DND-41 (cell line): ENCODE measurements around the gene ADCY4.

Experiments used
- ATAC-seq: fragments of 200-7000 bp; cut with Tn5 transposase; 3 replicates; pipeline ENCODE4 v1.9.1; 2021; ENCODE audit warnings: low read depth; ENCODE audit not compliant: insufficient read depth
- DNase-seq: peaks from one replicate; pipeline ENCODE4 v3.0.0-alpha.2; 2020
- H2AFZ ChIP-seq: 2 replicates; pipeline ENCODE4 v1.6.0; 2012; ENCODE audit warnings: low read depth, low read length
- H3K27ac ChIP-seq: 2 replicates; pipeline ENCODE4 v1.5.1; 2012; ENCODE audit warnings: low read length, inconsistent platforms
- H3K27me3 ChIP-seq: fragments of 200-600 bp; sonication (generic); 2 replicates; pipeline ENCODE4 v1.6.0; 2012; ENCODE audit warnings: low read length, mild to moderate bottlenecking, inconsistent platforms; ENCODE audit not compliant: insufficient read depth, poor library complexity
- H3K36me3 ChIP-seq: 2 replicates; pipeline ENCODE4 v1.5.1; 2012; ENCODE audit warnings: low read length, inconsistent platforms; ENCODE audit not compliant: insufficient read depth
- H3K4me1 ChIP-seq: 2 replicates; pipeline ENCODE4 v1.5.1; 2012; ENCODE audit warnings: mild to moderate bottlenecking, low read length; ENCODE audit not compliant: insufficient read depth
- H3K4me2 ChIP-seq: 2 replicates; pipeline ENCODE4 v1.6.0; 2012; ENCODE audit warnings: mild to moderate bottlenecking, moderate library complexity, low read length, inconsistent platforms; ENCODE audit not compliant: insufficient read depth
- H3K4me3 ChIP-seq, 2 experiments: fragments of 200-600 bp in 1 of 2; shearing (Covaris generic) in 1 of 2; 2 replicates each; pipeline ENCODE4 v1.5.1; 2012 to 2016; ENCODE audit warnings: inconsistent platforms in 2 of 2, low read length in 2 of 2, mild to moderate bottlenecking in 2 of 2, low read depth in 1 of 2, moderate library complexity in 1 of 2
- H3K79me2 ChIP-seq: 2 replicates; pipeline ENCODE4 v1.6.0; 2012; ENCODE audit warnings: low read length, inconsistent platforms; ENCODE audit not compliant: insufficient read depth
- H3K9ac ChIP-seq: 2 replicates; pipeline ENCODE4 v1.6.0; 2012; ENCODE audit warnings: low read depth, mild to moderate bottlenecking, inconsistent platforms, low read length, moderate library complexity
- H3K9me3 ChIP-seq: 2 replicates; pipeline ENCODE4 v1.5.1; 2012; ENCODE audit warnings: low read length, moderate library complexity, mild to moderate bottlenecking, inconsistent platforms; ENCODE audit not compliant: insufficient read depth, severe bottlenecking
- H4K20me1 ChIP-seq: 2 replicates; pipeline ENCODE4 v1.6.0; 2012; ENCODE audit warnings: low read length; ENCODE audit not compliant: insufficient read depth
- CTCF ChIP-seq: IDR thresholded peaks from 2 replicates; pipeline ENCODE4 v1.5.1; 2012; ENCODE audit warnings: borderline replicate concordance, low read length, moderate library complexity, mild to moderate bottlenecking; ENCODE audit not compliant: poor library complexity, severe bottlenecking; ENCODE audit errors: extremely low read depth
- EZH2 ChIP-seq: IDR thresholded peaks from 3 replicates; pipeline ENCODE4 v1.6.1; 2012; ENCODE audit warnings: borderline replicate concordance, low read depth, mild to moderate bottlenecking, moderate library complexity, low read length, inconsistent platforms; ENCODE audit not compliant: severe bottlenecking

Gene ADCY4

GRCh38 chr14:24366721-24367513, 32.0 kb upstream of the ADCY4 start:
- no peaks in the 10 kb centered on the region for H3K9me3 ChIP-seq
- H3K4me1 ChIP-seq, result no peaks in the 10 kb centered on the region
- ATAC-seq (no peak), DNase-seq (peak; percentile 7)
- no peaks in the 10 kb centered on the region for H4K20me1 ChIP-seq
- no peak overlapping the region for H3K4me3 ChIP-seq
- TF ChIP-seq CTCF (no peak), EZH2 (no peak)
- no peak overlapping the region for H3K27ac ChIP-seq
- no peak overlapping the region for H3K9ac ChIP-seq
- no peak overlapping the region for H2AFZ ChIP-seq
- H3K79me2 ChIP-seq, result no peaks in the 10 kb centered on the region
- H3K36me3 ChIP-seq, result no peaks in the 10 kb centered on the region
- H3K4me2 ChIP-seq, result no peak overlapping the region
- peaks cover 62% of the 10 kb centered on the region for H3K27me3 ChIP-seq

GRCh38 chr14:24366413-24366720, 31.5 kb upstream of the ADCY4 start:
- Histone ChIP-seq H3K9ac (no peak overlapping the region), H2AFZ (no peak overlapping the region), H3K9me3 (no peaks in the 10 kb centered on the region), H3K4me2 (no peak overlapping the region), H3K4me3 (no peak overlapping the region), H3K36me3 (no peaks in the 10 kb centered on the region), H4K20me1 (no peaks in the 10 kb centered on the region), H3K4me1 (no peaks in the 10 kb centered on the region), H3K27ac (no peak overlapping the region), H3K79me2 (no peaks in the 10 kb centered on the region), H3K27me3 (peaks cover 61% of the 10 kb centered on the region)
- ATAC-seq, result no peak
- TF ChIP-seq EZH2 (no peak), CTCF (no peak)
- no peak for DNase-seq

- DNase-seq (peak; percentile 21), ATAC-seq (peak; percentile 29; the same call in 1 of the 3 replicates)
- H2AFZ ChIP-seq, result no peak overlapping the region
- H3K4me1 ChIP-seq, result no peaks in the 10 kb centered on the region
- no peak overlapping the region for H3K9ac ChIP-seq
- H3K36me3 ChIP-seq, result no peaks in the 10 kb centered on the region
- peaks cover 57% of the 10 kb centered on the region for H3K27me3 ChIP-seq
- TF ChIP-seq CTCF (peak; percentile 40), EZH2 (peak; percentile 71)
- no peak overlapping the region for H3K27ac ChIP-seq
- no peaks in the 10 kb centered on the region for H3K79me2 ChIP-seq
- H3K9me3 ChIP-seq, result no peaks in the 10 kb centered on the region
- no peak overlapping the region for H3K4me2 ChIP-seq
- no peak overlapping the region for H3K4me3 ChIP-seq
- H4K20me1 ChIP-seq, result no peaks in the 10 kb centered on the region
Measured at GRCh38 chr14:24365600-24366412, 30.9 kb upstream of the ADCY4 start.
